ENCODE results near the gene PRF1.

PRF1 gene

GRCh38 chr10:70592746-70593512, 9.6 kb downstream of the PRF1 start:
- ATAC-seq (no peak), DNase-seq (ENCODE audit: low spot score in 2 of 2) (no peak)
- no peaks in the 10 kb centered on the region for H3K9me3 Mint-ChIP-seq
- peaks cover 98% of the 10 kb centered on the region for H3K4me1 Mint-ChIP-seq
- H3K27ac Mint-ChIP-seq, result peak overlapping the region; percentile 88
- peaks cover 58% of the 10 kb centered on the region for H3K36me3 Mint-ChIP-seq
- no peak overlapping the region for H3K4me3 Mint-ChIP-seq

GRCh38 chr10:70592186-70592735, 10.3 kb downstream of the PRF1 start:
- Mint-ChIP-seq H3K27ac (peak overlapping the region; percentile 88), H3K4me3 (no peak overlapping the region), H3K9me3 (no peaks in the 10 kb centered on the region), H3K4me1 (peaks cover 97% of the 10 kb centered on the region), H3K36me3 (peaks cover 51% of the 10 kb centered on the region)
- ATAC-seq (peak; percentile 4), DNase-seq (ENCODE audit: low spot score in 2 of 2) (no peak)

- peak; percentile 5 for ATAC-seq
- no peak for DNase-seq (ENCODE audit: low spot score in 2 of 2)
- H3K4me1 Mint-ChIP-seq, result peaks cover 98% of the 10 kb centered on the region
- H3K27ac Mint-ChIP-seq, result peak overlapping the region; percentile 88
- H3K36me3 Mint-ChIP-seq, result peaks cover 37% of the 10 kb centered on the region
- H3K4me3 Mint-ChIP-seq, result no peak overlapping the region
- H3K9me3 Mint-ChIP-seq, result no peaks in the 10 kb centered on the region
These were observed 11.7 kb downstream of the PRF1 start for GRCh38 chr10:70590655-70591416.

- H3K4me1 Mint-ChIP-seq, result peaks cover 98% of the 10 kb centered on the region
- H3K9me3 Mint-ChIP-seq, result no peaks in the 10 kb centered on the region
- H3K4me3 Mint-ChIP-seq, result no peak overlapping the region
- DNase-seq (ENCODE audit: low spot score in 2 of 2) (no peak), ATAC-seq (no peak)
- peaks cover 29% of the 10 kb centered on the region for H3K36me3 Mint-ChIP-seq
- H3K27ac Mint-ChIP-seq, result peak overlapping the region; percentile 1
These were observed 12.5 kb downstream of the PRF1 start for GRCh38 chr10:70589762-70590654.

GRCh38 chr10:70588859-70589570, 13.5 kb downstream of the PRF1 start:
- H3K4me1 Mint-ChIP-seq, result peaks cover 90% of the 10 kb centered on the region
- DNase-seq (ENCODE audit: low spot score in 2 of 2) (no peak), ATAC-seq (no peak)
- H3K9me3 Mint-ChIP-seq, result no peaks in the 10 kb centered on the region
- H3K36me3 Mint-ChIP-seq, result peaks cover 20% of the 10 kb centered on the region
- peak overlapping the region; percentile 1 for H3K27ac Mint-ChIP-seq
- no peak overlapping the region for H3K4me3 Mint-ChIP-seq

GRCh38 chr10:70588255-70588654, 14.3 kb downstream of the PRF1 start:
- Mint-ChIP-seq H3K4me3 (no peak overlapping the region), H3K9me3 (no peaks in the 10 kb centered on the region), H3K27ac (no peak overlapping the region), H3K4me1 (peaks cover 82% of the 10 kb centered on the region), H3K36me3 (peaks cover 15% of the 10 kb centered on the region)
- ATAC-seq (no peak), DNase-seq (ENCODE audit: low spot score in 2 of 2) (no peak)

GRCh38 chr10:70587045-70587658, 15.4 kb downstream of the PRF1 start:
- no peaks in the 10 kb centered on the region for H3K9me3 Mint-ChIP-seq
- ATAC-seq, result peak; percentile 93
- H3K27ac Mint-ChIP-seq, result peak overlapping the region; percentile 87
- peaks cover 71% of the 10 kb centered on the region for H3K4me1 Mint-ChIP-seq
- H3K36me3 Mint-ChIP-seq, result peaks cover 6% of the 10 kb centered on the region
- H3K4me3 Mint-ChIP-seq, result peak overlapping the region; percentile 31
- no peak for DNase-seq (ENCODE audit: low spot score in 2 of 2)

GRCh38 chr10:70586348-70586930, 16.1 kb downstream of the PRF1 start:
- ATAC-seq, result no peak

GRCh38 chr10:70585578-70586169, 16.9 kb downstream of the PRF1 start:
- ATAC-seq (no peak), DNase-seq (ENCODE audit: low spot score in 2 of 2) (no peak)
- no peak overlapping the region for H3K4me3 Mint-ChIP-seq
- no peaks in the 10 kb centered on the region for H3K9me3 Mint-ChIP-seq
- H3K4me1 Mint-ChIP-seq, result peaks cover 58% of the 10 kb centered on the region
- peak overlapping the region; percentile 87 for H3K27ac Mint-ChIP-seq
- no peaks in the 10 kb centered on the region for H3K36me3 Mint-ChIP-seq

More at GRCh38 chr10:70586348-70586930, 16.1 kb downstream of the PRF1 start:
- peak overlapping the region; percentile 31 for H3K4me3 Mint-ChIP-seq
- H3K36me3 Mint-ChIP-seq, result no peaks in the 10 kb centered on the region
- DNase-seq (ENCODE audit: low spot score in 2 of 2), result no peak
- H3K4me1 Mint-ChIP-seq, result peaks cover 66% of the 10 kb centered on the region
- peak overlapping the region; percentile 87 for H3K27ac Mint-ChIP-seq
- H3K9me3 Mint-ChIP-seq, result no peaks in the 10 kb centered on the region

- no peaks in the 10 kb centered on the region for H3K36me3 Mint-ChIP-seq
- ATAC-seq (no peak), DNase-seq (ENCODE audit: low spot score in 2 of 2) (no peak)
- no peaks in the 10 kb centered on the region for H3K9me3 Mint-ChIP-seq
- H3K4me1 Mint-ChIP-seq, result peaks cover 55% of the 10 kb centered on the region
- no peak overlapping the region for H3K4me3 Mint-ChIP-seq
- H3K27ac Mint-ChIP-seq, result no peak overlapping the region
These were observed 17.5 kb downstream of the PRF1 start for GRCh38 chr10:70584909-70585544.

- Mint-ChIP-seq H3K27ac (no peak overlapping the region), H3K4me1 (peaks cover 55% of the 10 kb centered on the region), H3K4me3 (no peak overlapping the region), H3K9me3 (no peaks in the 10 kb centered on the region), H3K36me3 (no peaks in the 10 kb centered on the region)
- ATAC-seq (no peak), DNase-seq (ENCODE audit: low spot score in 2 of 2) (no peak)
These were observed 18.2 kb downstream of the PRF1 start for GRCh38 chr10:70584366-70584765.

GRCh38 chr10:70583669-70584037, 18.9 kb downstream of the PRF1 start:
- no peak for ATAC-seq
- Mint-ChIP-seq H3K9me3 (no peaks in the 10 kb centered on the region), H3K36me3 (peaks cover 6% of the 10 kb centered on the region), H3K4me3 (no peak overlapping the region), H3K27ac (no peak overlapping the region), H3K4me1 (peaks cover 55% of the 10 kb centered on the region)
- no peak for DNase-seq (ENCODE audit: low spot score in 2 of 2)

All from stimulated activated effector memory CD8-positive, alpha-beta T cell treated with anti-CD3 and anti-CD28 coated beads, Interleukin-12 subunit alpha, Interleukin-12 subunit beta, amount 100 ng/mL, for 72 hours (primary cell).